Fibroblast of mammary gland (primary cell): Measurements from ENCODE around the gene MT1M.
A peak's percentile ranks its signal among the peaks of the same experiment; 100 is the strongest.
"Not testable (repeated sequence)": the region's sequence is repeated elsewhere in the genome, so short reads cannot be mapped to it uniquely, and the experiment has no call there.

ENCODE experiments used
- DNase-seq: peaks from one replicate; pipeline ENCODE4 v3.0.0-alpha.2; 2010; ENCODE audit warnings: low read depth
- H3K4me3 ChIP-seq: 2 replicates; pipeline ENCODE4 v1.5.1; 2011; ENCODE audit warnings: low read depth, mild to moderate bottlenecking, low read length, moderate library complexity; ENCODE audit not compliant: control insufficient read depth
- TF ChIP-seq, protein P1 (sequence below): conservative IDR thresholded peaks from 2 replicates; pipeline ENCODE4 v1.5.1; 2011; ENCODE audit warnings: low read depth, low read length, inconsistent platforms; ENCODE audit not compliant: control insufficient read depth, insufficient read depth

The MT1M gene

DNA sequence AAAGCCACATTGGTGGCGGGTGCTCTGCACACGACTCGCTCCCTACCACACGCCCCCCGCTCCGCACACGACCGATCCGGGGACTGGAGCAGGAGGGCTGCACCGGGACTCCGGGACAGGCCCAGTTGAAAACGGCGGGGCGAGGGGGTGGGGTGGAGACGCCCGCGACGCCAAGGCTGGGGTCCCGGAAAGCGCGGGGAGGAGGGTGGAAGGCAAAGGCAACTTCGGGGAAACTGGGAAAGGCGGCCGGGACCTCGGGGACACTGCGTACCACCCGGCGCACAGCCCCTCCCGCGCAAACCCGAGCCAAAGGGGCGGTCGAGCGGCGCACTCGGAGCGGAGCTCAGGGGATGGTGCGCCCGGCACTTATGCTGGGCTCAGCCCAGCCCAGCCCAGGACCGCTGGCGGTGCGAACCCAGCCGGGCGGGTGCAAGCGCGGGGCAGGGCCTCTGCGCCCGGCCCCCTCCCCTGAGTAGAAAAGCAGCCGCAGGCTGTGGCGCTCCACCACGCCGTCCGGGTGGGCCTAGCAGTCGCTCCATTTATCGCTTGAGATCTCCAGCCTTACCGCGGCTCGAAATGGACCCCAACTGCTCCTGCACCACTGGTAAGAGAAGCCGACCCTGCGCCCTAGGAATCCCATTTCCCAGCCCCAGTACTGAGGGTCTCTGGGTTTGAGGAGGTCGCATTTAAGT is at the start of gene MT1M:
Gene MT1M (plus strand): TSS at position 504 of the 692 bp plus-strand sequence. CDS start 73 bp downstream, at position 577.
- peak within 1 kb of the TSS; percentile 35 for H3K4me3 ChIP-seq
- DNase-seq: no peak
- TF ChIP-seq, protein P1, sequence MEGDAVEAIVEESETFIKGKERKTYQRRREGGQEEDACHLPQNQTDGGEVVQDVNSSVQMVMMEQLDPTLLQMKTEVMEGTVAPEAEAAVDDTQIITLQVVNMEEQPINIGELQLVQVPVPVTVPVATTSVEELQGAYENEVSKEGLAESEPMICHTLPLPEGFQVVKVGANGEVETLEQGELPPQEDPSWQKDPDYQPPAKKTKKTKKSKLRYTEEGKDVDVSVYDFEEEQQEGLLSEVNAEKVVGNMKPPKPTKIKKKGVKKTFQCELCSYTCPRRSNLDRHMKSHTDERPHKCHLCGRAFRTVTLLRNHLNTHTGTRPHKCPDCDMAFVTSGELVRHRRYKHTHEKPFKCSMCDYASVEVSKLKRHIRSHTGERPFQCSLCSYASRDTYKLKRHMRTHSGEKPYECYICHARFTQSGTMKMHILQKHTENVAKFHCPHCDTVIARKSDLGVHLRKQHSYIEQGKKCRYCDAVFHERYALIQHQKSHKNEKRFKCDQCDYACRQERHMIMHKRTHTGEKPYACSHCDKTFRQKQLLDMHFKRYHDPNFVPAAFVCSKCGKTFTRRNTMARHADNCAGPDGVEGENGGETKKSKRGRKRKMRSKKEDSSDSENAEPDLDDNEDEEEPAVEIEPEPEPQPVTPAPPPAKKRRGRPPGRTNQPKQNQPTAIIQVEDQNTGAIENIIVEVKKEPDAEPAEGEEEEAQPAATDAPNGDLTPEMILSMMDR: no peak

DNA sequence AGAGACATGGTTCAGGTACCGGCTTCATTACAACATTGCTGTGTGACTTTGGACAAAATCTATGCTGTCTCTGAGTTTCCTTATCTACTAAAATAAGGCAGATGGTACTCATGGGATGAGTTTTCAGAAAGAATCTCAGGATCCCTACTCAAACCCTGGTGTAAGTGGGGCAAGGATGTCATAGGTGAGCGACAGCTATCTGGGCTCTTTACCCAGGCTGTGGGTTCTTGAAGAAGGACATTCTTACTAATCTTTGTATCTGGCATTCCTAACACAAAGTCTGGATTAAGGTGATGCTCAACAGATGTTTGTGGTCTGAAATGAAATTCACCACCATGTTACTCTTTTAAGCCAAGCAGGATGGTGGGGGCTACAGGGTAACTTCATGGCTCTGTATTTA is 49.5 kb upstream of the MT1M start:
- H3K4me3 ChIP-seq, DNase-seq: not testable (repeated sequence)

DNA sequence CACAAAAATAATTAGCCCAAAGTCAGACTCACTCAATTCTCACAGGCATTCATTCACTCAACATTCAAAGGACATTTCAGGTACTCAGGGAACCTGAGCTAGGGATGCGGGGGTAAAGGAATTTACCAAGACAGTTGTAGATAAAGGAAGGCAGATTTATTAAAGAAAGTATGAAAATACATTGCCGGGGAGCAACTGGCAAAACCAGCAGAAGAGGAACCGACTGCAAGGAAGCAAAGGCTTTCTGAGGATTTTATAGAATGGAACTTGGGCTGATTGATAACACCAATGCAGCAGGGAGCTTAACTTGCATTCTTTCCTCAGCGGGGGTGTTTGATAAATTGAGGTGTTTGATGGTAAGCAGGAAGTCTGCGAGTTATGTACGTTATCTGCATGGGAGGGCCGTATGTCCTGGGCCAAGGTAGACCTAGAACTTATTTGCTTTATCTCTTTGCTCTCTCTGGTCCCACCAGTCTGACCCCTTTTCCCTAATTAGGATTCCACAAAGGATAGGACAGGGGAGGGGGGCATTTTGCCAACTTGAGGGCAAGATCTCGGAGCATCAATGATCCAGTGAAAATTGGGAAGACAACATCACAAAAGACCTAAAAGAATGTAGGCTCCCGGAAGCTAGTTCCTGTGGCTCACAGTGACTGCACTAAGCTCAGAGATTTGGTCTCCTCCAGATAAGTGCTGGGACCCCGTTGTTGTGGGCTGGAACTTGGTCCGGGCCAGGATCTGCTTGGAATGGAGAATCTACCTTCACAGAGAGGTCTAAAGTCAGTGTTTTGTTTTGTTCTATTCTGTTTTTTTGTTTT is 48.9 kb upstream of the MT1M start:
- TF ChIP-seq, protein P1: no peak
- no peak overlapping the region for H3K4me3 ChIP-seq
- no peak for DNase-seq

DNA sequence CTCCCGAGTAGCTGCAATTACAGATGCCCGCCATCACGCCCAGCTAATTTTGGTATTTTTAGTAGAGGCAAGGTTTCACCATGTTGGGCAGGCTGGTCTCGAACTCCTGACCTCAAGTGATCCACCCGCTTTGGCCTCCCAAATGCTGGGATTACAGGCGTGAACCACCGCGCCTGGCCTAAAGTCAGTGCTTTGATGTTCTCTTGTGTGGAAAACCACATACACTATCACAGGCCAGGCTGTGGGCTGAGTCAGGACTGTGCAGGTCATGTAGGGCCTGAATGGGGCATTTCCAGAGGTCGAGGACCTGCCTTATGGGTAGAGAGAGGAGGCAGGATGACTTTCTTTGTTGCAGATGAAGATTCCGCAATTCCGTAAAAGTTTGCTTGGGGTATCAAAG is 48.2 kb upstream of the MT1M start:
- TF ChIP-seq, protein P1: no peak
- no peak overlapping the region for H3K4me3 ChIP-seq
- DNase-seq: no peak

DNA sequence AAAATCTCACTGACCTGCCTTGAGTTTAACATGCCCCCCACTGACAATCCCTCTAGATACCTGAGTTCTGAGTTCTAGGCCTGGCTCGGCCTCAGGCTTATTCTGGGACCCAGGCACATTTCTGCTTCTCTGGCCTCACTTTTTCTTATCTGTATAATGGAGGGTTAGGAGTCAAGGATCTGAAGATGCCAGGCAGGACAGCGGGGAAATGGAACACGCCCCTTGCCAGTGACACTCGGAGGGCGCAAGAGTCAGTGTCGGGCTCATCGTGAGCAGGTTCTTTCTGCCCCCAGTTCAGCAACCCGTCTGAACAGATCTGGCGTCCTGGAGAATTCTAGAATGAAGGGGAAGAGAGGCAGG is 43.7 kb upstream of the MT1M start:
- DNase-seq: no peak
- no peak overlapping the region for H3K4me3 ChIP-seq
- TF ChIP-seq, protein P1: no peak

DNA sequence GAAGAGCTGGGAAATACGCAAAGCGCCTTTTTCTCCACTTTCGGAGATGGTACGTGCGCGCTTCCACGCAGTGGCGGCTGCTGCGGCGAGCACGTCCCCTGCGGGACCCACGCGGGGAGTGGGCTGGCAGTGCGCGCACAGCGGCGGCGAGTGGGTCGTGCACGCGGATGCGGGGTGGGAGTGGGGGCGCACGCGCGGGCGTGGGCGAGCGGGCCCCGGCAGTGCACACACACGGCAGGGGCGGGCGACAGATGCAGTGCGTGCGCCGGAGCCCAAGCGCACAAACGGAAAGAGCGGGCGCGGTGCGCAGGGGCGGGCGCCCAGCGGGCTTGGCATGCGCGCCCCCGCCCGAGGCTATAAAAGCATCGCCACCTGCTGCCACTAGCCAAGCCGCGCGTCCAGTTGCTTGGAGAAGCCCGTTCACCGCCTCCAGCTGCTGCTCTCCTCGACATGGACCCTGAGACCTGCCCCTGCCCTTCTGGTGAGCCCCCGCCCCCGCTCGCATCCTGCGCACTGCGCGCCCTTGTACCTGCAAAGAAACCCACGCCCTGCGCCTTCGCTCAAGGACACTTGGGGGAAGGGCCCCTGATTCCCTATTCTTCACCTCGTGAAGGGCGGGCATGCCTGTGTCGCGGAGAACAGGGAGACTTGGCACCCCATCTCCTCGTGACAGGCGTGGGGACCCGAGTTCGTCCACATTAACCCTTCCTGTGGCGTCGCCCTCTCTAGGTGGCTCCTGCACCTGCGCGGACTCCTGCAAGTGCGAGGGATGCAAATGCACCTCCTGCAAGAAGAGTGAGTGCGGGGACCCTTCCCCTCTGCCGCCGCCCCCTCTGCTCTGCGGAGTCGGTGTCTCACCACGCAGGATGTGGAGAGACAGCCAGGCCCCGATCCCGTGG is 43.1 kb upstream of the MT1M start, which contains the start of gene MT3:
Gene MT3 (plus strand): TSS at position 388 of the 899 bp plus-strand sequence. CDS start 63 bp downstream, at position 451.
- TF ChIP-seq, protein P1: no peak
- DNase-seq: no peak
- H3K4me3 ChIP-seq: no peak within 1 kb of the TSS
